GM19023 (cell line): Measurements from ENCODE around the gene TSPY9.
"Not testable (repeated sequence)": the region's sequence is repeated elsewhere in the genome, so short reads cannot be mapped to it uniquely, and the experiment has no call there.

ENCODE experiments used
- ATAC-seq: cut with Tn5 transposase; IDR thresholded peaks from one replicate; pipeline ENCODE4 v1.9.1; 2021; ENCODE audit warnings: mild to moderate bottlenecking, moderate library complexity; ENCODE audit not compliant: unreplicated experiment

TSPY9 gene

DNA sequence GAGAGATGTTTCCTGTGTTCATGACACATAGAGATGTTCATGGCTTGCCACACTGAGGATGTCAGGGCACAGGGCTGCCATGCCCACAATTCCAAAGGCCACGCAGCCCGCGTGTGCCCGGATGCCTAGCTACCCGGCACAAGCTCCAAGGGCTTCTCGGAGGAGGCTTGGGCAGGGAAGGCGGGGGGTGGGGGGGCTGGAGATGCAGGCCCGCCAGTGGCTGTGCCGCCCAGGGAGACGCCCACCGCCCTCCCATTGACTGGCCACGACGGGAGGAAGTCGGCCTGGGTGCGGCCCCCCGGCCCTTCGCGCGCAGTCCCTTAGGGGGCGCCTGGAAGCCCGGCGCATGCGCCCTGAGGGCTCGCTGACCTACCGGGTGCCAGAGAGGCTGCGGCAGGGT lies at the start of gene TSPY9:
TSPY9 (plus strand) TSS at position 301 of the 400 bp plus-strand sequence; CDS start at position 347, 46 bp downstream.
- not testable (repeated sequence) for ATAC-seq

DNA sequence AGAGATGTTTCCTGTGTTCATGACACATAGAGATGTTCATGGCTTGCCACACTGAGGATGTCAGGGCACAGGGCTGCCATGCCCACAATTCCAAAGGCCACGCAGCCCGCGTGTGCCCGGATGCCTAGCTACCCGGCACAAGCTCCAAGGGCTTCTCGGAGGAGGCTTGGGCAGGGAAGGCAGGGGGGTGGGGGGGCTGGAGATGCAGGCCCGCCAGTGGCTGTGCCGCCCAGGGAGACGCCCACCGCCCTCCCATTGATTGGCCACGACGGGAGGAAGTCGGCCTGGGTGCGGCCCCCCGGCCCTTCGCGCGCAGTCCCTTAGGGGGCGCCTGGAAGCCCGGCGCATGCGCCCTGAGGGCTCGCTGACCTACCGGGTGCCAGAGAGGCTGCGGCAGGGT lies 20.4 kb upstream of the TSPY9 start, which contains the start of gene TSPY1:
TSPY1 (plus strand) TSS at position 301 of the 400 bp plus-strand sequence; CDS start at position 347, 46 bp downstream.
- not testable (repeated sequence) for ATAC-seq

GRCh38 chrY:9504396-9504795 lies 17.3 kb downstream of the TSPY9 start:
- not testable (repeated sequence) for ATAC-seq

DNA sequence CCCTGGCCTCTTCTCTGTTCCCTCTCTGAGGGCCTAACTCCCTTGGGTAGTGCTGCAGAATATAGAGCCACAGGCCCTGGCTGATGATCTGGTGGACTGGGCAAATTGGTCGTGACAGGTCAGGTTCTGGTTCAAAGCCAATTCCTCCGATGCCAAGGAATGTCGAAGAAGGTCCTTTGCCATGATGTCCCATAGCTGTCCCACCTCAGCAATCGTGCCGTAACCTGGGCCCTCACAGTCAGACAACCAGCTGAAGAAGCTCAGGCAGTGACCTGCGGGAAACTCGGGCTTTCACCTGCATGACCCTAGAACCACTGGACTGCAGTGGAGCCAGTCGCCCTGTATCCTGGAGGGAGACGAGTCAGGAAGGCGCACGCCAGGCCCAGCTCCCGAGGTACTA lies 29.2 kb downstream of the TSPY9 start:
- not testable (repeated sequence) for ATAC-seq

DNA sequence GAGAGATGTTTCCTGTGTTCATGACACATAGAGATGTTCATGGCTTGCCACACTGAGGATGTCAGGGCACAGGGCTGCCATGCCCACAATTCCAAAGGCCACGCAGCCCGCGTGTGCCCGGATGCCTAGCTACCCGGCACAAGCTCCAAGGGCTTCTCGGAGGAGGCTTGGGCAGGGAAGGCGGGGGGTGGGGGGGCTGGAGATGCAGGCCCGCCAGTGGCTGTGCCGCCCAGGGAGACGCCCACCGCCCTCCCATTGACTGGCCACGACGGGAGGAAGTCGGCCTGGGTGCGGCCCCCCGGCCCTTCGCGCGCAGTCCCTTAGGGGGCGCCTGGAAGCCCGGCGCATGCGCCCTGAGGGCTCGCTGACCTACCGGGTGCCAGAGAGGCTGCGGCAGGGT lies 40.5 kb downstream of the TSPY9 start, which contains the start of gene TSPY10:
TSPY10 (plus strand) TSS at position 301 of the 400 bp plus-strand sequence; CDS start at position 347, 46 bp downstream.
- not testable (repeated sequence) for ATAC-seq
